Endothelial cell of umbilical vein (primary cell): ENCODE data around the gene RAB6B. TPM values are rescaled to one million over a fixed set of nuclear protein-coding genes. Genes with fewer than 3 reads are reported as not detected.

Source experiments
- BruUV-seq: library from RNA; stranded (reverse); fragments of 400-500 nt; replicated peaks from 2 replicates; lab custom pipeline; 2021; lab: Mats Ljungman, UMichigan
- CTCF ChIA-PET: fragments of 300-600, 350-600 bp; sonication (Branson Sonifier 250); formaldehyde crosslinking; loops from one replicate; lab custom pipeline; 2021; ENCODE audit warnings: antibody characterized with exemption, inconsistent platforms; lab: Charles Lee
- POLR2A ChIA-PET: fragments of 300-600, 350-600 bp; sonication (Branson Sonifier 250); formaldehyde crosslinking; loops from one replicate; lab custom pipeline; 2021; ENCODE audit warnings: antibody characterized with exemption, inconsistent platforms; lab: Charles Lee
- DNase-seq: peaks from one replicate; pipeline ENCODE4 v3.0.0-alpha.2; 2011; ENCODE audit warnings: low read depth, low spot score
- FAIRE-seq: peaks from 2 replicates; lab custom pipeline; 2011; peaks lifted over from hg19 to GRCh38; lab: Jason Lieb, UNC
- H2AFZ ChIP-seq: 2 replicates; pipeline ENCODE4 v1.6.0; 2012; ENCODE audit warnings: low read depth, low read length, control low read depth, inconsistent platforms
- H3K27ac ChIP-seq: 2 replicates; pipeline ENCODE4 v1.5.1; 2011; ENCODE audit warnings: low read depth, mild to moderate bottlenecking, control low read depth, low read length, moderate library complexity; ENCODE audit not compliant: insufficient read depth
- H3K27me3 ChIP-seq, 2 experiments: 2 replicates each; pipeline versions ENCODE4 v1.6.0 to v1.6.1; 2011; ENCODE audit warnings: low read length in 2 of 2, mixed read lengths in 1 of 2; ENCODE audit not compliant: control insufficient read depth in 2 of 2, insufficient read depth in 2 of 2
- H3K36me3 ChIP-seq, 2 experiments: 2 replicates in 1 of 2; 3 replicates in 1 of 2; pipeline ENCODE4 v1.5.1; 2011; ENCODE audit warnings: low read length in 2 of 2, mild to moderate bottlenecking in 1 of 2, moderate library complexity in 1 of 2; ENCODE audit not compliant: control insufficient read depth in 2 of 2, insufficient read depth in 2 of 2; ENCODE audit errors: extremely low read depth in 1 of 2
- H3K4me1 ChIP-seq: 3 replicates; pipeline ENCODE4 v1.5.1; 2011; ENCODE audit warnings: mild to moderate bottlenecking, low read length; ENCODE audit not compliant: control insufficient read depth, insufficient read depth; ENCODE audit errors: extremely low read depth
- H3K4me2 ChIP-seq: 2 replicates; pipeline ENCODE4 v1.6.1; 2011; ENCODE audit warnings: low read length, control low read depth, mixed read lengths; ENCODE audit not compliant: insufficient read depth
- H3K4me3 ChIP-seq, 3 experiments: fragments of 200-600 bp in 1 of 3; sonication (generic), shearing (Covaris generic) in 1 of 3; replicated peaks in 1 of 3; 2 replicates each; pipeline ENCODE4 v1.5.1; 2011 to 2016; ENCODE audit warnings: control low read depth in 3 of 3, low read length in 3 of 3, mild to moderate bottlenecking in 2 of 3, inconsistent platforms in 1 of 3, low read depth in 1 of 3, moderate library complexity in 1 of 3; ENCODE audit not compliant: insufficient read depth in 1 of 3
- H3K79me2 ChIP-seq: 2 replicates; pipeline ENCODE4 v1.6.0; 2012; ENCODE audit warnings: low read length, inconsistent platforms; ENCODE audit not compliant: control insufficient read depth, insufficient read depth
- H3K9ac ChIP-seq: replicated peaks from 2 replicates; pipeline ENCODE3; 2011; ENCODE audit warnings: low read length, control low read depth; ENCODE audit not compliant: insufficient read depth; ENCODE audit errors: extremely low read depth
- H3K9me1 ChIP-seq: replicated peaks from 3 replicates; pipeline ENCODE4 v1.6.0; 2011; ENCODE audit warnings: mild to moderate bottlenecking, low read length; ENCODE audit not compliant: control insufficient read depth, insufficient read depth; ENCODE audit errors: extremely low read depth
- H3K9me3 ChIP-seq: replicated peaks from 2 replicates; pipeline ENCODE4 v1.5.1; 2012; ENCODE audit warnings: low read length, inconsistent platforms; ENCODE audit not compliant: control insufficient read depth, insufficient read depth
- H4K20me1 ChIP-seq: replicated peaks from 2 replicates; pipeline ENCODE3; 2011; ENCODE audit warnings: mild to moderate bottlenecking, low read length; ENCODE audit not compliant: control insufficient read depth, insufficient read depth; ENCODE audit errors: extremely low read depth
- EZH2 ChIP-seq: IDR thresholded peaks from 2 replicates; pipeline ENCODE4 v1.6.1; 2012; ENCODE audit warnings: borderline replicate concordance, low read depth, mild to moderate bottlenecking, moderate library complexity, low read length, inconsistent platforms; ENCODE audit not compliant: severe bottlenecking
- FOS ChIP-seq: IDR thresholded peaks from 2 replicates; pipeline ENCODE4 v1.6.1; 2011; ENCODE audit warnings: mild to moderate bottlenecking, low read length, moderate library complexity, borderline replicate concordance; ENCODE audit not compliant: insufficient read depth
- GATA2 ChIP-seq: IDR thresholded peaks from 2 replicates; pipeline ENCODE4 v1.7.0; 2011; ENCODE audit warnings: low read depth, mild to moderate bottlenecking, moderate library complexity, mixed read lengths, low read length; ENCODE audit not compliant: insufficient read length, insufficient read depth
- JUN ChIP-seq: IDR thresholded peaks from 2 replicates; pipeline ENCODE4 v1.6.1; 2011; ENCODE audit warnings: borderline replicate concordance, low read depth; ENCODE audit not compliant: insufficient read length, insufficient read depth
- MYC ChIP-seq: IDR thresholded peaks from one replicate; pipeline ENCODE4 v1.6.1; 2011; ENCODE audit warnings: mild to moderate bottlenecking, low read depth, low read length
- POLR2A ChIP-seq: IDR thresholded peaks from 2 replicates; pipeline ENCODE4 v1.6.1; 2012; ENCODE audit warnings: low read depth, mild to moderate bottlenecking, control low read depth, low read length
- POLR2AphosphoS5 ChIP-seq: IDR thresholded peaks from 2 replicates; pipeline ENCODE4 v1.6.1; 2012; ENCODE audit warnings: low read depth, mild to moderate bottlenecking, control low read depth, low read length, moderate library complexity; ENCODE audit not compliant: insufficient read depth
- dilution Hi-C: fragments of 300-500 bp; cut with MboI; formaldehyde crosslinking; loops from one replicate; pipeline ENCODE4 v1.15.0; 2019; ENCODE audit warnings: low sequenced_read_pairs; ENCODE audit not compliant: extremely low pct_ligation_motif_present
- intact Hi-C: fragments of 100-400 bp; cut with micrococcal nuclease; formaldehyde crosslinking; loops from one replicate; pipeline ENCODE4 v1.10.0; 2022
- polyA plus RNA-seq, 4 experiments: library from polyadenylated mRNA; depleted of rRNA in 3 of 4; stranded (reverse) in 3 of 4; unstranded in 1 of 4; fragments of >200 nt; gene quantifications; 2 replicates each; pipeline versions ENCODE4 v1.2.1 to v1.2.3, GENCODE V29; 2011 to 2012; ENCODE audit warnings: missing spikeins in 1 of 4
- total RNA-seq: library from RNA; stranded (reverse); gene quantifications from 2 replicates; pipeline ENCODE4 v1.2.3, GENCODE V29; 2021
- TF ChIP-seq, protein P1 (sequence below): IDR thresholded peaks from 2 replicates; pipeline ENCODE4 v1.6.1; 2011; ENCODE audit not compliant: insufficient read depth, insufficient read length
- TF ChIP-seq, protein P2 (sequence below), 2 donors: IDR thresholded peaks; 1 replicate in 1 of 2; 2 replicates in 1 of 2; pipeline ENCODE4 v1.5.1; 2011; ENCODE audit warnings: low read length in 2 of 2, mild to moderate bottlenecking in 2 of 2, moderate library complexity in 2 of 2, control low read depth in 1 of 2, inconsistent platforms in 1 of 2, low read depth in 1 of 2; ENCODE audit not compliant: insufficient read depth in 1 of 2; ENCODE audit errors: extremely low read depth in 1 of 2

Gene RAB6B
- total and polyA plus RNA-seq, 2 donors (not counting 3 experiments of a cell fraction or from before 2014, with no cell fraction given): 1.7 to 6.7 TPM

DNA sequence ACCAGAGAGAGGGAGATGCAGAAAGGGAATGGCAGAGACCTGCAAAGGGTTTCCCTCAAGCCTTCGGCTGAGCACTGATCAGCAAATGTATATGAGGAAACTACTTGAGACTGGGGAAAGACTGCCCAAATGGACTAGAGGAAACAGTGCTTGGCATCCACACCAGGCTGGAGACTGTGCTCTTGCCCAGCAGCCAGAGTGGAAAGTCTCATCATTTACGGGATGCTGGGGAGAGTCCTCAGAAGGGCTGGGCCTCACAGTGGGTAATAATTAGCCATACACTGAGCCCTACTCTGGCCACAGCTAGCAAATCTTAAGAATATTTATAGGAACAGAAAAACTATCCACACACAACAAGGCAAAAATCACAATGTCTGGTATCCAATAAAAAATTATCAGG, 18.5 kb downstream of the RAB6B start:
- Histone ChIP-seq H3K27me3 (no peaks in the 10 kb centered on the region), H3K4me3 (no peak overlapping the region), H3K36me3 (no peaks in the 10 kb centered on the region), H4K20me1 (no peaks in the 10 kb centered on the region), H3K9ac (no peak overlapping the region), H3K79me2 (no peaks in the 10 kb centered on the region), H3K4me2 (no peak overlapping the region), H2AFZ (no peak overlapping the region), H3K9me3 (no peaks in the 10 kb centered on the region), H3K4me1 (peaks cover 9% of the 10 kb centered on the region), H3K27ac (no peak overlapping the region), H3K9me1 (no peaks in the 10 kb centered on the region)
- CTCF ChIA-PET: no interaction called here
- no peak for TF ChIP-seq JUN
- no peak for TF ChIP-seq GATA2
- TF ChIP-seq EZH2: no peak
- TF ChIP-seq POLR2AphosphoS5: no peak
- no peak for TF ChIP-seq FOS
- TF ChIP-seq MYC: no peak
- TF ChIP-seq POLR2A: no peak
- TF ChIP-seq, protein P1, sequence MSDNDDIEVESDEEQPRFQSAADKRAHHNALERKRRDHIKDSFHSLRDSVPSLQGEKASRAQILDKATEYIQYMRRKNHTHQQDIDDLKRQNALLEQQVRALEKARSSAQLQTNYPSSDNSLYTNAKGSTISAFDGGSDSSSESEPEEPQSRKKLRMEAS: no peak
- TF ChIP-seq, protein P2, sequence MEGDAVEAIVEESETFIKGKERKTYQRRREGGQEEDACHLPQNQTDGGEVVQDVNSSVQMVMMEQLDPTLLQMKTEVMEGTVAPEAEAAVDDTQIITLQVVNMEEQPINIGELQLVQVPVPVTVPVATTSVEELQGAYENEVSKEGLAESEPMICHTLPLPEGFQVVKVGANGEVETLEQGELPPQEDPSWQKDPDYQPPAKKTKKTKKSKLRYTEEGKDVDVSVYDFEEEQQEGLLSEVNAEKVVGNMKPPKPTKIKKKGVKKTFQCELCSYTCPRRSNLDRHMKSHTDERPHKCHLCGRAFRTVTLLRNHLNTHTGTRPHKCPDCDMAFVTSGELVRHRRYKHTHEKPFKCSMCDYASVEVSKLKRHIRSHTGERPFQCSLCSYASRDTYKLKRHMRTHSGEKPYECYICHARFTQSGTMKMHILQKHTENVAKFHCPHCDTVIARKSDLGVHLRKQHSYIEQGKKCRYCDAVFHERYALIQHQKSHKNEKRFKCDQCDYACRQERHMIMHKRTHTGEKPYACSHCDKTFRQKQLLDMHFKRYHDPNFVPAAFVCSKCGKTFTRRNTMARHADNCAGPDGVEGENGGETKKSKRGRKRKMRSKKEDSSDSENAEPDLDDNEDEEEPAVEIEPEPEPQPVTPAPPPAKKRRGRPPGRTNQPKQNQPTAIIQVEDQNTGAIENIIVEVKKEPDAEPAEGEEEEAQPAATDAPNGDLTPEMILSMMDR (IDR thresholded peaks at IDR 0.05; ENCODE audit: extremely low read depth in 1 of 2, insufficient read depth in 1 of 2, low read depth in 1 of 2, low read length in 2 of 2): no peak
- dilution Hi-C loops (no loop called here), intact Hi-C loops (no loop called here)
- POLR2A ChIA-PET: no interaction called here
- no TSS peak for BruUV-seq
- no peak for DNase-seq
- no peak for FAIRE-seq
